ENCODE measurements around the gene HMCES.
A peak's percentile ranks its signal among the peaks of the same experiment; 100 is the strongest.

The HMCES gene

GRCh38 chr3:129341331-129342141 lies 62.9 kb downstream of the HMCES start:
- no peak for TF ChIP-seq CTCF (IDR thresholded peaks at IDR 0.05; ENCODE audit: low read length, missing control alignments)
- DNase-seq (ENCODE audit: low read depth), result no peak
- no peak overlapping the region for H3K4me3 ChIP-seq (replicated peaks; ENCODE audit: low read depth, low read length)

- peak; percentile 30 for DNase-seq (ENCODE audit: low read depth)
- peak; percentile 45 for TF ChIP-seq CTCF (IDR thresholded peaks at IDR 0.05; ENCODE audit: low read length, missing control alignments)
- H3K4me3 ChIP-seq (replicated peaks; ENCODE audit: low read depth, low read length), result peak overlapping the region; percentile 14
These were observed 65.1 kb downstream of the HMCES start for GRCh38 chr3:129343643-129344360.

GRCh38 chr3:129344540-129345220 lies 66.0 kb downstream of the HMCES start:
- TF ChIP-seq CTCF (IDR thresholded peaks at IDR 0.05; ENCODE audit: low read length, missing control alignments), result no peak
- H3K4me3 ChIP-seq (replicated peaks; ENCODE audit: low read depth, low read length), result no peak overlapping the region
- peak; percentile 37 for DNase-seq (ENCODE audit: low read depth)

- no peak for TF ChIP-seq CTCF (IDR thresholded peaks at IDR 0.05; ENCODE audit: low read length, missing control alignments)
- no peak overlapping the region for H3K4me3 ChIP-seq (replicated peaks; ENCODE audit: low read depth, low read length)
- DNase-seq (ENCODE audit: low read depth), result no peak
These were observed 66.6 kb downstream of the HMCES start for GRCh38 chr3:129345281-129345680.

GRCh38 chr3:129345971-129346370 lies 67.3 kb downstream of the HMCES start:
- no peak overlapping the region for H3K4me3 ChIP-seq (replicated peaks; ENCODE audit: low read depth, low read length)
- no peak for TF ChIP-seq CTCF (IDR thresholded peaks at IDR 0.05; ENCODE audit: low read length, missing control alignments)
- peak; percentile 15 for DNase-seq (ENCODE audit: low read depth)

GRCh38 chr3:129346695-129347457 lies 68.2 kb downstream of the HMCES start:
- no peak for TF ChIP-seq CTCF (IDR thresholded peaks at IDR 0.05; ENCODE audit: low read length, missing control alignments)
- no peak for DNase-seq (ENCODE audit: low read depth)
- H3K4me3 ChIP-seq (replicated peaks; ENCODE audit: low read depth, low read length), result no peak overlapping the region
